ENCODE measurements around the gene COPE. TPM values are rescaled to one million over a fixed set of nuclear protein-coding genes. Genes with fewer than 3 reads are reported as not detected.

The COPE gene
- total and polyA plus RNA-seq, 2 of the 4 experiments (the other 2 are of a cell fraction), result 347 to 461 TPM

DNA sequence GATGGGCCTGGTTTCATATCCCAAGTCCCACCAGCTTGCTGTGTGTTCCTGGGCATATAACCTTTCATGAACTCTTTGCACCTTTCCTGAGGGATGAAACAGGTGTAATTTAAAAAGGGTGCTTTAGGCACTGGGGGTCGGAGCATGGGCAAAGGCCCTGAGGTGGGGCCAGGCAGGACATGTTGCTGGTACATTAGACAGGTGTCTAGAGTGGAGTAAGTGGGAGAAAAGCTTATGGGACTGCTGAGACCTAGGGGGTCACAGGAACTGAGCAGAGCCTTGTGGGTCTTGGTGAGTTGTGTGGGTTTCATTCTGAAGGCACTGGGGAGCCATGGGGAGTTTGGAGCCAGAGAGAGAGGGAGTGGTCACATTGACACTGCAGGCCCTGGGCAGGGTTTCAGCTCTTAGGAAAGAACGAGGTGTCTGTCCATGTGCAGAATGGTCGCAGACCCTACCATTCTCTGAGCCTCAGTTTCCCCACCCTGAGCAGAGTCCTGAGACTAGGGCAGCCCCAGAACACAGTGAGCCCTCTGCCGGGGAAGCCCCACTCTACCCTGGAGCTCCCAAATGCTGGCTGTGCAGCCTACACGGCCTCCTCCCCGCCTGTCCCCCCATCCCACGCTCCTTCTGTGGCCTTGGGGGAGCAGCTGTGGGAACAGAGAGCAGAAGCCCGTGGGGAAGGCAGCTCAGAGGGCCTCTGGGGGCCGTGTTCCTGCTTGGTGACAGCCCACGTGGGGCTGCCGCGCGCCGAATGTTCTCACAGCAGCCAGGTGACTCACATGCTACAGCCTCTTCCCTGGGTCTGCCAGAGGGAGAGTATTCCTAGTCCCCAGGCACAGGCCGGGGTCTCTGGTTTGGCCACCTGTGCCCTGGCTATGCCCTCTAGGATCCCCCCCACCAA, 29.1 kb upstream of the COPE start:
- Histone ChIP-seq H3K18ac (ENCODE audit: low read depth, low read length) (no peak overlapping the region), H3K36me3 (ENCODE audit: control insufficient read depth, insufficient read depth, low read length) (peaks cover 6% of the 10 kb centered on the region; the same call in 1 of the 2 replicates), H3K56ac (ENCODE audit: extremely low read depth, insufficient read depth, low read length) (no peak overlapping the region), H3K79me1 (ENCODE audit: low read depth in 1 of 2, low read length in 2 of 2) (peaks cover 0 to 4% of the 10 kb centered on the region in 2 experiments; a peak in 1 of 4 replicates), H3K9me3 (ENCODE audit: control insufficient read depth, insufficient read depth, low read length) (no peaks in the 10 kb centered on the region), H4K20me1 (ENCODE audit: insufficient read depth, low read length) (no peaks in the 10 kb centered on the region), H2BK5ac (ENCODE audit: low read depth, low read length, poor library complexity, severe bottlenecking) (no peak overlapping the region), H3K4me2 (ENCODE audit: low read depth, low read length) (no peak overlapping the region), H2BK20ac (ENCODE audit: low read depth, low read length) (no peak overlapping the region), H2AK9ac (replicated peaks; ENCODE audit: low read depth, low read length, poor library complexity) (no peak overlapping the region), H3K4me3 (ENCODE audit: insufficient read depth, low read depth, low read length) (no peak overlapping the region), H4K5ac (ENCODE audit: low read depth, low read length) (no peak overlapping the region), H3K14ac (replicated peaks; ENCODE audit: low read depth, low read length) (no peak overlapping the region), H3K27me3 (ENCODE audit: control insufficient read depth, insufficient read depth, low read length) (no peaks in the 10 kb centered on the region), H3K9ac (ENCODE audit: low read depth, low read length) (no peak overlapping the region), H2AFZ (replicated peaks; ENCODE audit: low read length, poor library complexity) (no peak overlapping the region), H3K27ac (ENCODE audit: insufficient read depth, low read length) (no peak overlapping the region), H2AK5ac (ENCODE audit: low read depth, low read length) (no peak overlapping the region), H4K91ac (ENCODE audit: insufficient read depth, low read depth, low read length) (no peak overlapping the region), H3K4me1 (ENCODE audit: control insufficient read depth, insufficient read depth, low read length) (no peaks in the 10 kb centered on the region), H2BK120ac (ENCODE audit: low read depth, low read length) (no peak overlapping the region), H3K23ac (ENCODE audit: low read depth, low read length) (no peak overlapping the region), H3K4ac (ENCODE audit: low read depth, low read length) (no peak overlapping the region), H4K8ac (ENCODE audit: low read depth in 2 of 2, low read length in 2 of 2) (no peak overlapping the region), H3K9me1 (ENCODE audit: insufficient read depth, low read length) (no peaks in the 10 kb centered on the region), H2BK15ac (ENCODE audit: low read depth, low read length) (no peak overlapping the region)
- ChIA-PET CTCF (no interaction called here), POLR2A (ENCODE audit: unreplicated experiment) (no interaction called here)
- ATAC-seq (ENCODE audit: low read depth) (no peak), DNase-seq (no peak)
- no TSS peak for BruUV-seq (replicated peaks)
- dilution Hi-C loops (cut with HindIII; ENCODE audit: low sequenced_read_pairs, unreplicated experiment) (no loop called here), in situ Hi-C loops (cut with MboI; ENCODE audit: low sequenced_read_pairs) (no loop called here), intact Hi-C loops (cut with micrococcal nuclease) (no loop called here)
- TF ChIP-seq CHD1 (IDR thresholded peaks at IDR 0.05; ENCODE audit: low read depth, low read length) (no peak), RFX5 (IDR thresholded peaks at IDR 0.05; ENCODE audit: low read depth, low read length) (no peak), BHLHE40 (IDR thresholded peaks at IDR 0.05; ENCODE audit: low read depth, low read length) (no peak), FOS (IDR thresholded peaks at IDR 0.05; ENCODE audit: low read depth, low read length) (no peak), MXI1 (IDR thresholded peaks at IDR 0.05; ENCODE audit: borderline replicate concordance, low read depth, low read length) (no peak), RAD21 (IDR thresholded peaks at IDR 0.05; ENCODE audit: low read length) (no peak)
- TF ChIP-seq, protein P1, sequence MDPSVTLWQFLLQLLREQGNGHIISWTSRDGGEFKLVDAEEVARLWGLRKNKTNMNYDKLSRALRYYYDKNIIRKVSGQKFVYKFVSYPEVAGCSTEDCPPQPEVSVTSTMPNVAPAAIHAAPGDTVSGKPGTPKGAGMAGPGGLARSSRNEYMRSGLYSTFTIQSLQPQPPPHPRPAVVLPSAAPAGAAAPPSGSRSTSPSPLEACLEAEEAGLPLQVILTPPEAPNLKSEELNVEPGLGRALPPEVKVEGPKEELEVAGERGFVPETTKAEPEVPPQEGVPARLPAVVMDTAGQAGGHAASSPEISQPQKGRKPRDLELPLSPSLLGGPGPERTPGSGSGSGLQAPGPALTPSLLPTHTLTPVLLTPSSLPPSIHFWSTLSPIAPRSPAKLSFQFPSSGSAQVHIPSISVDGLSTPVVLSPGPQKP (IDR thresholded peaks at IDR 0.05; ENCODE audit: borderline replicate concordance, low read depth, low read length), result no peak
- WGBS, 2 experiments (ENCODE audit: extremely low coverage in 2 of 2, insufficient read length in 1 of 2), result 69% methylated on average over 8 of the region's 15 CpGs; no CpG with 5 or more reads in 1 of the 2 experiments
